Measurements from ENCODE around the gene RPL5.

DNA sequence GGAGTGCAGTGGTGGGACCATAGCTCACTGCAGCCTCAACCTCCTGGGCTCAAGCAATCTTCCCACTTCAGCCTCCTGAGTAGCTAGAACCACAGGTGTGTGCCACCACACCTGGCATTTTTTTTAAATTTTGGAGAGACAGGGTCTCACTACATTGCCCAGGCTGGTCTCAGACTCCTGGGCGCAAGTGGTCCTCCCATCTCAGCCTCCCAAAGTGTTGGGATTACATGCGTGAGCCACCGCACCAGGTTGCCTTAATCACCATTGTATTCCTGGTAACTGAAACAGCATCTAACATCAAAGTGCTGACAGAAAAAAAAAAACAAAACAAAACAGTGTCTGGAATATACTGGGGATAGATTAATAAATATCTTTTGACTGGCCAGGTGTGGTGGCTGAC, 18.2 kb downstream of the RPL5 start:
- TF ChIP-seq POLR2AphosphoS5 (IDR thresholded peaks at IDR 0.05; ENCODE audit: borderline replicate concordance, low read depth, low read length), result no peak
- no peak for TF ChIP-seq EZH2 (IDR thresholded peaks at IDR 0.05)
